ENCODE results near the gene FUT7.
"Not testable (repeated sequence)": the region's sequence is repeated elsewhere in the genome, so short reads cannot be mapped to it uniquely, and the experiment has no call there.

The FUT7 gene

GRCh38 chr9:137034709-137035506, 3.0 kb upstream of the FUT7 start:
- DNase-seq, result peak in 57 of 58 donors; percentile 40 to 89 (median 77)

- no peak for DNase-seq
These were observed 2.3 kb upstream of the FUT7 start for GRCh38 chr9:137034039-137034708.

- DNase-seq, result not testable (repeated sequence)
These were observed 1.6 kb upstream of the FUT7 start for GRCh38 chr9:137033481-137033880.

GRCh38 chr9:137032858-137033257, 970 bp upstream of the FUT7 start:
- no peak for DNase-seq

GRCh38 chr9:137030538-137031527, 1.1 kb downstream of the FUT7 start:
- DNase-seq, result peak in 16 of 58 donors; percentile 19 to 56 (median 30)

- no peak for DNase-seq
These were observed 1.9 kb downstream of the FUT7 start for GRCh38 chr9:137030006-137030405.

- DNase-seq, result peak in 49 of 58 donors; percentile 33 to 82 (median 61)
These were observed 2.6 kb downstream of the FUT7 start for GRCh38 chr9:137029058-137029936.

- peak in 48 of 58 donors; percentile 17 to 78 (median 56) for DNase-seq
These were observed 3.4 kb downstream of the FUT7 start for GRCh38 chr9:137028263-137029057.

GRCh38 chr9:137027369-137028262, 4.3 kb downstream of the FUT7 start, which contains the start of gene ABCA2:
Gene ABCA2 (minus strand): TSS chr9:137028237. CDS start chr9:137028140, 97 bp downstream.
- peak in 5 of 58 donors; percentile 32 to 69 (median 50) for DNase-seq

GRCh38 chr9:137026828-137027227, 5.1 kb downstream of the FUT7 start:
- peak in 8 of 58 donors; percentile 27 to 58 (median 41) for DNase-seq

- DNase-seq, result no peak
These were observed 5.5 kb downstream of the FUT7 start for GRCh38 chr9:137026384-137026783.

- DNase-seq, result peak; percentile 56 to 100 (median 95)
These were observed 6.3 kb downstream of the FUT7 start for GRCh38 chr9:137025517-137025966.

GRCh38 chr9:137023583-137023991, 8.3 kb downstream of the FUT7 start:
- peak in 28 of 58 donors; percentile 22 to 77 (median 46) for DNase-seq

GRCh38 chr9:137023157-137023556, 8.7 kb downstream of the FUT7 start:
- DNase-seq, result peak in 1 of 58 donors; percentile 65

GRCh38 chr9:137022662-137023008, 9.3 kb downstream of the FUT7 start:
- no peak for DNase-seq

GRCh38 chr9:137021979-137022661, 9.8 kb downstream of the FUT7 start:
- DNase-seq, result peak in 51 of 58 donors; percentile 23 to 95 (median 82)

- DNase-seq, result no peak
These were observed 10.3 kb downstream of the FUT7 start for GRCh38 chr9:137021568-137021978.
